ENCODE data around the gene YEATS4. TPM values are rescaled to one million over a fixed set of nuclear protein-coding genes. Genes with fewer than 3 reads are reported as not detected.
A peak's percentile ranks its signal among the peaks of the same experiment; 100 is the strongest.

YEATS4 gene
- total RNA-seq, 1 donor from 2014 or later, result 32.1 TPM

DNA sequence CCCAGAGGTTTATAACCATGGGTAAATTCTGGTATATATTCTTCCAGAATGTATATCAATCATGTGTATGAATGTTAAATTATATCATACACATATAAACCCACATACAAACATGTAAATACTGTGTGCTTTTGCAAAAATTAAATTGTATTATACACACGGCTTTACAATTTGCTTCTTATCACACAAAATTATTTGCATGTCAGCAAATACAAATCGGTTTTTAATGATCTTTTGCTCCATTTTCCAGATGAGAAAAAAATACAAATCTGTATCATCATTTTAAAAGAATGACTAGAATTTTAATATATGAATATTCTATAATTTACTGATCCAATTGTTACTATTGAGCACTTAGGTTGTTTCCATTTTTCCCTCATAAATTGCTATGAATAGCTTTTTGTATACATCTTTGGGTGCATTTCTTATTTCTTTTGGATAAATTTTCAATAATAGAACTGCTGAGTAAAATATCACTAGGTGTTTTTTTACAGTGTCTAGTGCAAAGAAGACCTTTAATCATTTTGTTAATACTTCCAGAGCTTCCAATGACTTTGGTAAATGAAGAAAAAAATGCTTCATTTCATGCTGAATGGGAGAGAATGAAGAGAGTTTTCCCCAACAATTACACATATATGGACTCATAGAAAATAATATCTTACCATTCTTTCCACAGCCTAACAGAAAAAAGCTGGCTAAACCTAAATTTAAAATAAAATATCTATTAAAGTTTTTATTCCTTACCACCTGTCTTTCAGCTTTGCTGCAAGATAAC, 7.9 kb upstream of the YEATS4 start:
- no peak for DNase-seq (ENCODE audit: low read depth)
- no peaks in the 10 kb centered on the region for H3K27me3 ChIP-seq (ENCODE audit: control insufficient read depth, insufficient read depth, low read length)
- no peak overlapping the region for H3K4me3 ChIP-seq (ENCODE audit: low read depth, low read length)
- H3K36me3 ChIP-seq (ENCODE audit: control insufficient read depth, insufficient read depth, low read length), result no peaks in the 10 kb centered on the region
- no peak for FAIRE-seq
- TF ChIP-seq, protein P1, sequence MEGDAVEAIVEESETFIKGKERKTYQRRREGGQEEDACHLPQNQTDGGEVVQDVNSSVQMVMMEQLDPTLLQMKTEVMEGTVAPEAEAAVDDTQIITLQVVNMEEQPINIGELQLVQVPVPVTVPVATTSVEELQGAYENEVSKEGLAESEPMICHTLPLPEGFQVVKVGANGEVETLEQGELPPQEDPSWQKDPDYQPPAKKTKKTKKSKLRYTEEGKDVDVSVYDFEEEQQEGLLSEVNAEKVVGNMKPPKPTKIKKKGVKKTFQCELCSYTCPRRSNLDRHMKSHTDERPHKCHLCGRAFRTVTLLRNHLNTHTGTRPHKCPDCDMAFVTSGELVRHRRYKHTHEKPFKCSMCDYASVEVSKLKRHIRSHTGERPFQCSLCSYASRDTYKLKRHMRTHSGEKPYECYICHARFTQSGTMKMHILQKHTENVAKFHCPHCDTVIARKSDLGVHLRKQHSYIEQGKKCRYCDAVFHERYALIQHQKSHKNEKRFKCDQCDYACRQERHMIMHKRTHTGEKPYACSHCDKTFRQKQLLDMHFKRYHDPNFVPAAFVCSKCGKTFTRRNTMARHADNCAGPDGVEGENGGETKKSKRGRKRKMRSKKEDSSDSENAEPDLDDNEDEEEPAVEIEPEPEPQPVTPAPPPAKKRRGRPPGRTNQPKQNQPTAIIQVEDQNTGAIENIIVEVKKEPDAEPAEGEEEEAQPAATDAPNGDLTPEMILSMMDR (IDR thresholded peaks at IDR 0.05; ENCODE audit: insufficient read depth, low read length, severe bottlenecking), result no peak

DNA sequence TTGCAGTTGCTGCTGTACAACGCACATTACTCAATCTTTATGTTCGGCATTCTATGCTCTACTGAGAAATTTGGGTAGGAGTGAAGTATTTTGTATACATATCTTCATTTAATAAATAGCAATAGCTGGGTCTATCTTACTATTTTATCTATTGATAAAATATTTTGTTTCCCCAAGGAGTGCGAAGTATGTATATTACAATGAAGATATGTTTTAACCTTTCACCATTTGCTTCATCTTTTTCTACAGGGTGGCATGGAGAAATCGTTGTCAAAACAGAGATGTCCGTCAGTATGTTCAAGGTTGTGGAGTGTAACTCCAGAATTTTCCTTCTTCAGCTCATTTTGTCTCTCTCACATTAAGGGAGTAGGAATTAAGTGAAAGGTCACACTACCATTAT, 6.6 kb upstream of the YEATS4 start:
- FAIRE-seq, result no peak

DNA sequence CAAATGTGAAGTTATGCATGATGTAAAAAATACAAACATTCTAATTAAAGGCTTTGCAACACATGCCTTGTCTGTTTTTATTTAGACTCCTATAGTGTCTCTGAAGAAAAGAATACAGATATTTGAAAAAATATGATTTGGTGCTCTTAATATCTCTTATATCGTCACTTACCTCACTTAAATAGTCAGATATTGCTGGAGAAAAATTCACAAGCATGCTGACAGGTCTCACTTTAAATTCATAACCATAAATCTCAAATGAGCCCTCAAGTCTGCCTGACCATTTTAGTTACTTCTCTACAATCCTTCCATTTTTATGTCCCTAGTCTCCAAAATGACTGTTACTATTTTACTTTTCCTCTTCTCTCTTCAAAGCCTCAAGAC, 5.4 kb upstream of the YEATS4 start:
- no peak overlapping the region for H3K4me3 ChIP-seq (ENCODE audit: low read depth, low read length)
- no peaks in the 10 kb centered on the region for H3K36me3 ChIP-seq (ENCODE audit: control insufficient read depth, insufficient read depth, low read length)
- FAIRE-seq (no peak), DNase-seq (ENCODE audit: low read depth) (no peak)
- no peaks in the 10 kb centered on the region for H3K27me3 ChIP-seq (ENCODE audit: control insufficient read depth, insufficient read depth, low read length)
- TF ChIP-seq, protein P1 (IDR thresholded peaks at IDR 0.05; ENCODE audit: insufficient read depth, low read length, severe bottlenecking), result no peak

More for the DNA sequence above, 6.6 kb upstream of the YEATS4 start:
- H3K4me3 ChIP-seq (ENCODE audit: low read depth, low read length), result no peak overlapping the region
- TF ChIP-seq, protein P1 (IDR thresholded peaks at IDR 0.05; ENCODE audit: insufficient read depth, low read length, severe bottlenecking), result no peak
- DNase-seq (ENCODE audit: low read depth), result no peak
- H3K36me3 ChIP-seq (ENCODE audit: control insufficient read depth, insufficient read depth, low read length), result no peaks in the 10 kb centered on the region
- H3K27me3 ChIP-seq (ENCODE audit: control insufficient read depth, insufficient read depth, low read length), result no peaks in the 10 kb centered on the region

DNA sequence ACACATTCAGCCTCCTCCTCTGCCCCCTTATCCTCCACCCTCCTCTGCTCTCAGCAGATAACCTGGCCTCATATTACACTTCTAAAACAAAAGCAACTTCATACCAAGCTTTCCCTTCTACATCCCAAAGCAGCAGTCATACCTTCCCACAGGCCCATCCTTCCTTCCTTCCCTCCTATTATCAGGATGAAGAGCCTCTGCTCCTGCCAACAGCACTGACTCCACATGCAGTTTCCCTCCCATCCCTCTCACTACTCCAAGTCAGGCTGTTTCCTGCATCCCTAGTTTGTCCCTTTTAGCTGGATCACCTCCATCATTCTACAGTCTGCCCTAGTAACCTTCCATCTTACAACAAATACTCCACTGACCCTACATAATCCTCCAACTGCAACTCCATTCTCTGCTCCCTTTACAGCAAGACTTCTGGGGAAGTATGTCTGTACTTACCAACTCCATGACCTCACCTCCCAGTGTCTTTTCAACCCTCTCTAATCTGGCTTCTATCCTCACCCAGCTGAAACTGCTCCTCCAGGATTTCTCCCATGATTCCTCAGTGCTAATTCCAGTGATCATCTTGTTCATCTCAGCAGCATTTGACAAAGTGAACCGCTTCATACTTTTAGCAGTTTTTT, 4.9 kb upstream of the YEATS4 start:
- DNase-seq (ENCODE audit: low read depth) (no peak), FAIRE-seq (peak; percentile 32)
- TF ChIP-seq, protein P1 (IDR thresholded peaks at IDR 0.05; ENCODE audit: insufficient read depth, low read length, severe bottlenecking), result no peak
- Histone ChIP-seq H3K36me3 (ENCODE audit: control insufficient read depth, insufficient read depth, low read length) (no peaks in the 10 kb centered on the region), H3K27me3 (ENCODE audit: control insufficient read depth, insufficient read depth, low read length) (no peaks in the 10 kb centered on the region), H3K4me3 (ENCODE audit: low read depth, low read length) (no peak overlapping the region)

DNA sequence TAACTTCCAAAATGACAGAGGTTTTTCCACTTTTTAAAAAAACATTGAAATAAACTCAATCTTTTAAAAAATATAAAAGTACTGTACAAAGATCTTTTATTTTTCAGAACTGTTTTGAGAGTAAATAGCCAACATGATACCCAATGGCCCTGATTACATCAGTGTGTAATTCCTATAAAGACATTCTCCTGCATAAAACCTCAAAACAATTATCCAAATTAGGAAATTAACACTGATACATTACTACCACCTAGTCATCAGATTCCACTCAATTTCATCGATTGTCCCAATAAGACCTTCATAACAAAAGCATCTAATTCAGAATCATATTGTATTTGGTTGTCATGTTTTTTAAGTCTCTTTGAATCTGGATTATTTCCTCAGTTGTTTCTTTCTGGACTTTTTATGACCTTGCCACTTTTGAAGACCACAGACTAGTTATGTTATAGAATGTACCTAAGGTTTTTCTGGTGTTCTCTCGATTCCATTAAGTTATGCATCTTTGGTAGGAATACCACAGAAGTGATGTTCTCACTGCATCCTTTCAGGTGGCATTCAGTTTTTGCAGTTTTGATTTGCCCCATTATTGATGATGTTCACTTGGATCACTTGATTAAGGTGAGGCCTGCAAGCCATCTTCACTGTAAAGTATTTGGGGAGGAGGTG, 4.0 kb upstream of the YEATS4 start:
- no peaks in the 10 kb centered on the region for H3K27me3 ChIP-seq (ENCODE audit: control insufficient read depth, insufficient read depth, low read length)
- FAIRE-seq, result no peak

More for the DNA sequence above, 4.0 kb upstream of the YEATS4 start:
- no peak for DNase-seq (ENCODE audit: low read depth)
- no peak overlapping the region for H3K4me3 ChIP-seq (ENCODE audit: low read depth, low read length)
- H3K36me3 ChIP-seq (ENCODE audit: control insufficient read depth, insufficient read depth, low read length), result no peaks in the 10 kb centered on the region
- TF ChIP-seq, protein P1 (IDR thresholded peaks at IDR 0.05; ENCODE audit: insufficient read depth, low read length, severe bottlenecking), result no peak
